Omental fat pad (tissue), 4 donors: ENCODE measurements around the gene HYAL3. TPM values are rescaled to one million over a fixed set of nuclear protein-coding genes. Genes with fewer than 3 reads are reported as not detected.
A peak's percentile ranks its signal among the peaks of the same experiment; 100 is the strongest.
"Not testable (repeated sequence)": the region's sequence is repeated elsewhere in the genome, so short reads cannot be mapped to it uniquely, and the experiment has no call there.

Experiments
- ATAC-seq: fragments of 150-250 bp; one replicate; pipeline ENCODE4 v1.9.1; 2016; ENCODE audit warnings: mild to moderate bottlenecking, moderate library complexity; ENCODE audit not compliant: low FRiP score
- DNase-seq: peaks from one replicate; pipeline ENCODE4 v3.0.0-alpha.2; 2019; ENCODE audit warnings: low spot score
- total RNA-seq, 4 donors: library from RNA; depleted of rRNA; stranded (reverse); fragments of >200 nt; gene quantifications; one replicate each; pipeline ENCODE4 v1.1.0, GENCODE V29; 2016
- TF ChIP-seq, protein P1 (sequence below), 3 donors: fragments of 450-650 bp; IDR thresholded peaks; one replicate each; pipeline ENCODE4 v1.5.1; 2016 to 2017; ENCODE audit warnings: antibody characterized with exemption in 3 of 3, mild to moderate bottlenecking in 3 of 3, moderate library complexity in 2 of 3

HYAL3 gene
- total RNA-seq, 4 donors from 2014 or later: 1.9 to 6.2 (median 4.0) TPM

DNA sequence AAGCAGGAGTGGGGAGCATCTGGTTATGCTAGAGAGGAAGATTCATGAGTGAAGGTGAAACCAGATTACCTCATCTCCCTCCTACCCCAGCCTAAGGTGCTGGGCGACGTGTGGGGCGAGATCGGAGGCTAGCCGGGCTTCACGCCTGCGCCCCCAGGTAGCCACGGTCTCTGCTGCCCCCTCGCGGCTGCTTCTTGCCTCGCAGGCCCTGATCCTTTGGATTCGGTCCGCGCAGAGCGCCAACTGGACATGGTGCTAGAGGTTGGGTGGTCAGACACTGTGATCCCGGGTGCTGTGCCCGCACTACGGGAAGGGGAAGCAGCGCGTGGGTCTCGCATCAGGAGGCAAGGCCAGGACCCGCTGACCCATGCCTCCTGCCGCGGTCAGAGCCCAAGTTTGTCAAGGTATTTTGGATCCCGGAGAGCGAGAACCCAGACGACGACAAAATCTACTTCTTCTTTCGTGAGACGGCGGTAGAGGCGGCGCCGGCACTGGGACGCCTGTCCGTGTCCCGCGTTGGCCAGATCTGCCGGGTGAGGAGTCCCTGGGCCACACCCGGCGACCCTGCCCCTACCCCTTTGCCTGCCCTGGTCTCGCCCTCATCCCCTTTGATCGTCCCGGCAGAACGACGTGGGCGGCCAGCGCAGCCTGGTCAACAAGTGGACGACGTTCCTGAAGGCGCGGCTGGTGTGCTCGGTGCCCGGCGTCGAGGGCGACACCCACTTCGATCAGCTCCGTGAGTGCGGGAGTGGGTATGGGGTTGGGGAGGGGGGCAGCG, 26.1 kb downstream of the HYAL3 start:
- ATAC-seq: peak; percentile 50
- peak; percentile 92 for DNase-seq
- TF ChIP-seq, protein P1, sequence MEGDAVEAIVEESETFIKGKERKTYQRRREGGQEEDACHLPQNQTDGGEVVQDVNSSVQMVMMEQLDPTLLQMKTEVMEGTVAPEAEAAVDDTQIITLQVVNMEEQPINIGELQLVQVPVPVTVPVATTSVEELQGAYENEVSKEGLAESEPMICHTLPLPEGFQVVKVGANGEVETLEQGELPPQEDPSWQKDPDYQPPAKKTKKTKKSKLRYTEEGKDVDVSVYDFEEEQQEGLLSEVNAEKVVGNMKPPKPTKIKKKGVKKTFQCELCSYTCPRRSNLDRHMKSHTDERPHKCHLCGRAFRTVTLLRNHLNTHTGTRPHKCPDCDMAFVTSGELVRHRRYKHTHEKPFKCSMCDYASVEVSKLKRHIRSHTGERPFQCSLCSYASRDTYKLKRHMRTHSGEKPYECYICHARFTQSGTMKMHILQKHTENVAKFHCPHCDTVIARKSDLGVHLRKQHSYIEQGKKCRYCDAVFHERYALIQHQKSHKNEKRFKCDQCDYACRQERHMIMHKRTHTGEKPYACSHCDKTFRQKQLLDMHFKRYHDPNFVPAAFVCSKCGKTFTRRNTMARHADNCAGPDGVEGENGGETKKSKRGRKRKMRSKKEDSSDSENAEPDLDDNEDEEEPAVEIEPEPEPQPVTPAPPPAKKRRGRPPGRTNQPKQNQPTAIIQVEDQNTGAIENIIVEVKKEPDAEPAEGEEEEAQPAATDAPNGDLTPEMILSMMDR (IDR thresholded peaks at IDR 0.05): peak in 2 of 3 donors; percentile 94 to 97

DNA sequence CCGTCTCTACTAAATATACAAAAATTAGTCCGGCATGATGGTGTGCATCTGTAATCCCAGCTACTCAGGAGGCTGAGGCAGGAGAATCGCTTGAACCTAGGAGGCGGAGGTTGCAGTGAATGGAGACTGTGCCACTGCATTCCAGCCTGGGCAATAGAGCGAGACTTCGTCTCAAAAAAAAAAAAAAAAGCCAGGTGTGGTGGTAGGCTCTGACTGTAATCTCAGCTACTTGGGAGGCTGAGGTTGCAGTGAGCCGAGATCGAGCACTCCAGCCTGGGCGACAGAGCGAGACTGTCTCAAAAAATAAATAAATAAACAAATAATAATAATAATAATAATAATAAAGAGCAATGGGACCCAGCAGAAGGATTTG, 26.7 kb downstream of the HYAL3 start:
- ATAC-seq, DNase-seq: not testable (repeated sequence)

DNA sequence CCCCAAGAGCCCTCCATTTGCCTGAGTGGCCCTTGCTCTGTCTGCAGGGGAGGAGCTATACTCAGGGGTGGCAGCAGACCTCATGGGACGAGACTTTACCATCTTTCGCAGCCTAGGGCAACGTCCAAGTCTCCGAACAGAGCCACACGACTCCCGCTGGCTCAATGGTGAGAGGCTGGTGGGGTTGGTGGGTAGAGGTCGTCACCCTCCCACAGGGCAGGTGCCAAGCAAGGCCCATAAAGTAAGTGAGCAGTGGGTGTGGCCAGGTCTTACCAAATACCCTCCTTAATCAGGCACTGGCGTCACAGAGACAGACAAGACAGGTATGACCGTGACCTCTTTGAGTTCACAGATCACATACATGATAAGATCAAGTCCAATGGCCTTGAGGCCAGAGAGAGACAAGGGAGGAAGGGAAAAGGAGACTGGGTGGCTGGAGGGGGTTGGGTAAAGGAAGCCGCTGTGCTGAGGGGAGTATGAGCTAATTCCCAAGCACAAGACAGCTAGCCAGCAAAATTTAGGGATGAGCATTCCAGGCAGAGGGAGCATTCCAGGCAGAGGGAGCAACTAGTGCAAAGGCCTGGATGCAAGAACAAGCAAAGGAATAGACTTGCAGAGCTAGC, 27.8 kb downstream of the HYAL3 start:
- DNase-seq (no peak), ATAC-seq (no peak)
- TF ChIP-seq, protein P1 (IDR thresholded peaks at IDR 0.05): no peak

DNA sequence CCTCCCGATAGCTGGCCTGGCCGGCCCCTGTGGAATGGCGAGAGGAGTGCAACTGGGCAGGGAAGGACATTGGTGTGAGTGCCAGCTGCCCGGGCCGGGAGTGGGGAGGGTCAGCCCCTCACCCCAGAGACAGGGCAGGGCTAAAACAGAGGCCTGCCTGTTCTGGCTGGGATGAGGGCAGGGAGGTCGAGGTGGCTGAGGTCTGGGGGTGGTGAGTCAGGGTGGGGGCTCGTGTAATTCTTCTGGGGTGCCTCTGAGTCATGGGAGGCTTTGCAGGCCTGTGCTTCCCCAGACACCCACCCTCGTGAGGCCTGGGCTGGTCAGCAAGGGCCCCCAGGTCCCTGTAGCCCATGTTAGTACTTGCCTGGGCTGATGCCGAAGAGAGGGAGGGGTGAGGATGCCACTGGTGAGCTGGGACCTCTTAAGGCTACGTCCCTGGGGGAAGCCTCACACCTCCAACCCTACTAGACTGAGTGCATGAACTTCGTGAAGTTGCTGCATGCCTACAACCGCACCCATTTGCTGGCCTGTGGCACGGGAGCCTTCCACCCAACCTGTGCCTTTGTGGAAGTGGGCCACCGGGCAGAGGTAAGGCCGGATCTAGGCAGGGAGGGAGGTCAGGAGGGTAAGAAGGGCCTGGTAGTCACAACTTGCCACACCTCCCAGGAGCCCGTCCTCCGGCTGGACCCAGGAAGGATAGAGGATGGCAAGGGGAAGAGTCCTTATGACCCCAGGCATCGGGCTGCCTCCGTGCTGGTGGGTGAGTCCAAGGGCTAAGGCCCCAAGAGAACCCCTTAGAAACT, 28.6 kb downstream of the HYAL3 start:
- ATAC-seq (peak; percentile 20), DNase-seq (no peak)
- TF ChIP-seq, protein P1 (IDR thresholded peaks at IDR 0.05): no peak

DNA sequence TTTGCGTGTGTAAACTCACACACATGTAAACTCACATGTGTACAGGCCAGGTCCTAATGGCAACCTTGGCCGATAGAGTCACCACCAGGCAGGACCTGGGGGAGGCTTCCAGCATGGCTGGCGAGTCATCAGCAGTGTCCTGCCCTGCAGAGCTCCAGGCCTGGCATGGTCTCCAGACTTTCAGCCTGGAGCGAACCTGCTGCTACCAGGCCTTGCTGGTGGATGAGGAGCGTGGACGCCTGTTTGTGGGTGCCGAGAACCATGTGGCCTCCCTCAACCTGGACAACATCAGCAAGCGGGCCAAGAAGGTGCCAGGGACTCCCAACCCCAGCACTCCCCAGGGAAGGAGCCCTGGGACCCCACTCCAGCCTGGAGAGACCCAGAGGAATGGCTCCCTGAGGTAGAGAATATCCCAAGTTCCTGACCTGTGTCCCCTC, 29.2 kb downstream of the HYAL3 start:
- TF ChIP-seq, protein P1 (IDR thresholded peaks at IDR 0.05): no peak
- DNase-seq: no peak
- ATAC-seq: no peak

DNA sequence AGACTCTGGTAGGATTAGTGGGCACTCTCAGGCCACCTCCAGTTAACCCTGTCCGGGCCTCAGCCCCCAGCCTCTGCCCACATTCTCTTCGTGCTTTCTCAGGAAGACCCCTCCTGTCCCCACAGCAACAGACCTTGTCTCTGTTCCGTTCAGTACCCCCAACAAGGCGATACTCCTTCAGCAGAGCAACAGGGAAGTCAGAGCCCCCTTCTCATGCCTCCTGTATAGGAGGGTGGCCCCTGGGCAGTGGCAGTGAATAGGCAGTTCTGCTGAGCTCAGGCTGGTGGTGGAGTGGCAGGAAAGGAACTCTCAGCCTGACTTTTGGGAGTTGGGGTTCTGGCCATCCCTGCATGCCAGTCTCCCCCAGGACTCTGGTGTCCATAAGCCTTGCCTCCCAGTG, 29.7 kb downstream of the HYAL3 start:
- TF ChIP-seq, protein P1 (IDR thresholded peaks at IDR 0.05): no peak
- ATAC-seq: no peak
- DNase-seq: no peak

DNA sequence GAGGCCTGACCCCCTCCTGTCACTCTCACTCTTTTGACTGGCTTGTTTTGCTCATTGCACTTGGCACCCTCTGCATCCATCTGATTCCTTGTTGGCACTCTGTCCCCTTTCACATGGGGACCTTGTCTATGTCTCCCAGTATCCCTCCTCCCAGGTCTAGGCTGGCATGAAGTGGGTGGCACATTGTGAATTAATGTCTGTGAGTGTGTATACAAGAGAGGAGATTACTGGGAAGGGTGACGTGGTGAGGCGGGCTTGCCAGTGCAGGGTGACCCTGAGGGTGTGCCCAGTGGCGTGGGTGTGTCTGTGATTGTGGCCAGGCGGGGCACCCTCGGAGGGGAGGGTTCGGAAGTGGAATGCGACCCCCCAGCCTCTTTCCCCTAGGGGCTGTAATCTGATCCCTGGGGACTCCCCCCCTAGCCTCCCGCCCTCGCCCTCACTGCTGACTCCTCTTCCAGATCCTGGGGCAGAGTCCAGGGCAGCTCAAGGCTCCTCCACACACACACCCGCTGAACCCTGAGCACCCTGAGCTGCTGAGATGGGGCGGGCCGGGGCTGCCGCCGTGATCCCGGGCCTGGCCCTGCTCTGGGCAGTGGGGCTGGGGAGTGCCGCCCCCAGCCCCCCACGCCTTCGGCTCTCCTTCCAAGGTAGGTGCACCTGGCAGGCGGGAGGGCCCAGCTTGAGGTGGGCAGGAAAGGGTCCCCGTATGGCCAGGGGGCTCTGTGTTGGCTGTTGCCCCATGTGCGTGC, 30.3 kb downstream of the HYAL3 start, which contains the start of gene SEMA3B:
Gene SEMA3B (plus strand): TSS at position 445 of the 749 bp plus-strand sequence. CDS start 94 bp downstream, at position 539.
- TF ChIP-seq, protein P1 (IDR thresholded peaks at IDR 0.05): no peak
- ATAC-seq: peak; percentile 6
- no peak for DNase-seq
